Stimulated activated CD8-positive, alpha-beta memory T cell treated with anti-CD3 and anti-CD28 coated beads, Interleukin-12 subunit alpha, Interleukin-12 subunit beta, amount 100 ng/mL, for 4 hours (primary cell): ENCODE results near the gene ALOXE3.

Experiments used
- DNase-seq: peaks from one replicate; pipeline ENCODE4 v3.0.0-alpha.2; 2020; ENCODE audit warnings: low read depth

The ALOXE3 gene

DNA sequence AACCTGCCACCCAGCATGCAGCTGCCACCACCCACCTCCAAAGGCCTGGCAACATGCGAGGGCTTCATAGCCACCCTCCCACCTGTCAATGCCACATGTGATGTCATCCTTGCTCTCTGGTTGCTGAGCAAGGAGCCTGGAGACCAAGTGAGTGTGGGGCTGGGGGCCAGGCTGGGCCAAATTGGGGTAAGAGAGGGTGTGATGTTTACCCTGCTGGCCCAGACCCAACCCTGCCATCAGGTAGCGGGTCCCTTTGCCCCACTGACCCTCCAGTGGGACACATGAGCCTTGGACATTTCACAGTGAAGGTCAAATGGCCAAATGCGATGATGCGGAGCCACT, 70.6 kb downstream of the ALOXE3 start:
- DNase-seq: no peak

DNA sequence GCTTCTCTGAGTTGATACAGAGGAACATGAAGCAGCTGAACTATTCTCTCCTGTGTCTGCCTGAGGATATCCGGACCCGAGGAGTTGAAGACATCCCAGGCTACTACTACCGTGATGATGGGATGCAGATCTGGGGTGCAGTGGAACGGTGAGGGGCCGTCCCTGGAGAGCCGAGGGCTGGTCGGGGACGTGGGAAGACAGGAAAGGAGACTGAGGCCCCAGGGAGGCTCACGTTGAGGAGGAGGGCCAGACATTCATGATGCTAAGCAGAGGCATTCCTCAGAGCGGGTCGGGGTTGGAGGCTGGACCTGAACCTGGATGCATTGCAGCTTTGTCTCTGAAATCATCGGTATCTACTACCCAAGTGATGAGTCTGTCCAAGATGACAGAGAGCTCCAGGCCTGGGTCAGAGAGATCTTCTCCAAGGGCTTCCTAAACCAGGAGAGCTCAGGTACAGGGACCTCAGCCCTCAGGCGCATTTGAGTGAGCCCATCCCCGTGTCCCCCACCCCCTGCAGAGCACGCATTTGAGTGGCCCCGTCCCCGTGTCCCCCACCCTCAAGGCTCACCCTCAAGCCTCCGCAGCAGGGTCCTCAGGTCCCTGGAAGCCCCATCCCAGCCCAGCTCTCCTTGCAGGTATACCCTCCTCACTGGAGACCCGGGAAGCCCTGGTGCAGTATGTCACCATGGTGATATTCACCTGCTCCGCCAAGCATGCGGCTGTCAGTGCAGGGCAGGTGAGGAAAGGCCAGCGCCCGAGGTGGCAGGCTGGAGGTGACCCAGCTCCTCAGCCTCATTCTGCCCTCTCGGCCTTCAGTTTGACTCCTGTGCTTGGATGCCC, 71.2 kb downstream of the ALOXE3 start:
- DNase-seq: no peak

- no peak for DNase-seq
These were observed 71.9 kb downstream of the ALOXE3 start for GRCh38 chr17:8046306-8046928.
